NCI-H146 (cell line): ENCODE data around the gene PRND.
A peak's percentile ranks its signal among the peaks of the same experiment; 100 is the strongest.
"Not testable (repeated sequence)": the region's sequence is repeated elsewhere in the genome, so short reads cannot be mapped to it uniquely, and the experiment has no call there.

Source experiments
- DNase-seq: peaks from one replicate; lab custom pipeline; 2025; lab: John Stamatoyannopoulos, UW

The PRND gene

DNA sequence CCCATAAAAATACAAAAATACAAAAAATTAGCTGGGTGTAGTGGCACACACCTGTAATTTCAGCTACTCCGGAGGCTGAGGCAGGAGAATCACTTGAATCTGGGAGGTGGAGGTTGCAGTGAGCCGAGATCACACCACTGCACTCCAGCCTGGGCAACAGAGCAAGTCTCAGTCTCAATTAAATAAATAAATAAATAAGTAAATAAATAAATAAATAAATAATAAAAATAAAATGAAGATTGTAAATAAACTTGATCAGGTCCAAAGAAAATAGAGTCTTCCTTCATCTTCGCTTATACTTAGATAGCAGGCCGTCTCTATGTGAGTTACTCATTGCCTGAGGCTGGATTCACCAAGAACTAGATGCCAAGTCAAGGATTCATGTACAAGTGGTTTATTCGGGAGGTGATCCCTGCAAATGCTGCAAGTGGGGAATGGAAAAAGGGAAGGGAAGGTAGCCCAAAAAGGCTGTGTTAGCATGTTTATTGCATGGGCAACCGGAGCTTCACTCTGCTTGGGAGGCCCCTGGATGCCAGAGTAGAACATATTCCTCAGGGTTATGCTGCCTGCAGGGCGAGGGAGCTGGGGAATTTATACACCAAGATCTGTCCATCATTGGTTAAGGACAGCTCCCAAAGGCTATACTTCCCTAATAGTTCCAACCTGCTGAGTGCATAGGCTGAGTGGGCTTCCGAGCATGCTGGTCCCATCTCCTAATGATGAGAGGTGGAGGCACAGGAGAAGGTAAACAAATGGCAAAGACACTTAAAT is 16.3 kb downstream of the PRND start:
- DNase-seq = no peak

GRCh38 chr20:4740774-4741431 is 19.2 kb downstream of the PRND start:
- peak; percentile 26 for DNase-seq

- DNase-seq = peak; percentile 61
These were observed 27.1 kb downstream of the PRND start for GRCh38 chr20:4748847-4749246.

GRCh38 chr20:4749326-4749725 is 27.6 kb downstream of the PRND start:
- no peak for DNase-seq

- no peak for DNase-seq
These were observed 28.7 kb downstream of the PRND start for GRCh38 chr20:4750381-4750780.

DNA sequence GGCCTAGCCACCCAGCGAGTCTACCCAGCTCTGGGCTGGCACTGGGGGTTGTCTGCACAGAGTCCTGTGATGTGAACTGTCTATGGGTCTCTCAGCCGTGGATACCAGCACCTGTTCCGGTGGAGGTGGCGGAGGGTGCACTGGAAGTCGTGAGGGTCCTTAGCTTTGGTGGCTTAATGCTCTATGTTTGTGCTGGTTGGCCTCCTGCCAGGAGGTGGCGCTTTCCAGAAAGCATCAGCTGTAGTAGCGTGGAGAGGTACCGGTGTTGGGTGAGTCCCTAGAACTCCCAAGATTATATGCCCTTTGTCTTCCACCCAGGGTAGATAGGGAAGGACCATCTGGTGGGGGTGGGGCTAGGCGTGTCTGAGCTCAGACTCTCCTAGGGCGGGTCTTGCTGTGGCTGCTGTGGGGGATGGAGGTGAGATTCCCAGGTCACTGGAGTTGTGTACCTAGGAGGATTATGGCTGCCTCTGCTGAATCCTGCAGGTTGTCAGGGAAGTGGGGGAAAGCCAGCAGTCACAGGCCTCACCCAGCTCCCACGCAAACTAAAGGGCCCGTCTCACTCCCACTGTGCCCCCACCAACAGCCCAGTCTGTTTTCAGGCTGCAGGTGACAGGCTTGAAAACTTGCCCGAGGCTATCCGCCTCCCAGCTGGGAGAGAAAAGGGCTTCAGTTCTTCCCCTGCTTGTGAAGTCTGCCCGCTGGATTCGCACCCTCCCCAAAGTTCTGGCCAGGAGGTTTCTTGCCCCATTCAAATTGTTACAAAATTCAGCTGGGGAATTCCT is 37.6 kb downstream of the PRND start:
- peak; percentile 85 for DNase-seq

- no peak for DNase-seq
These were observed 41.6 kb downstream of the PRND start for GRCh38 chr20:4763261-4763660.

GRCh38 chr20:4763723-4764510 is 42.2 kb downstream of the PRND start:
- DNase-seq = no peak

DNA sequence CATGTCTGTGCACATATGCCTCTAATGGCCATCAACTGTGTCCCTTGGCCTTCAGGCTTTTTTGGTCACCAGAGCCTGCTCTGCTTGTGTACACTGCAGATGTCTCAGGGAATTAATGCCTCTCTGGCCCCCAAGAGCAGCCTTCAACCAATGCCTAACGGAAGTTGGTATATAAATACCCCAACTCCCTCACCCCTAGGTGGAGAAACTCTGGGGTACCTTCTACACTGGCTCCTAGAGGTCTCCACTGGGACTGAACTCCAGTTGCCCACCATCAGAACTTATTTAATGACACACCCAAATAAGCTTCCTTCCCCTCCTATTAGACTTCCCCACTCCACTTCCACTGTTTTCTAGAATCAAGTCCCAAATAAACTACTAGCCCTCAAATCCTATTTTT is 43.1 kb downstream of the PRND start:
- DNase-seq = no peak

DNA sequence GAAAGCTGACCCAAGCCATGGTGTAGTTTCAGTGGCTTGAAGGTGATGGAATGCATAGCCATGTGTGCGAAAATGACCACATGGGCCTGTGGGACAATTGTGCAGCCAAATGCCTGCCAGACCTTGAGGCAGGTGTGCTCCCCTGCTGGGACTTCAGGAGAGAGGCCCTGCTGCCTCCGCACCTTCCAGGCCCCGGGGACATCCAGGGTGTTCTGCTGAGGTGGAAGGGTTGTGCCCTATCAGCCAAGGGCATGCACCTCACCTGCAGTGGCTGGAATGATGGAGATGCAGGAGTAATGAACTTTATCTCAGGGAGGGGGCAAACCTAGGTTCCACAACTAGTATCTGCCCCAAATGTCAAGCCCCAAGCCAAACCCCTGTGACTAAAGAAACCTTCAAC is 44.0 kb downstream of the PRND start:
- DNase-seq = no peak

- no peak for DNase-seq
These were observed 44.9 kb downstream of the PRND start for GRCh38 chr20:4766631-4767030.

GRCh38 chr20:4767084-4767483 is 45.4 kb downstream of the PRND start:
- no peak for DNase-seq

GRCh38 chr20:4769328-4769727 is 47.6 kb downstream of the PRND start:
- DNase-seq = no peak

- no peak for DNase-seq
These were observed 48.3 kb downstream of the PRND start for GRCh38 chr20:4770026-4770425.

DNA sequence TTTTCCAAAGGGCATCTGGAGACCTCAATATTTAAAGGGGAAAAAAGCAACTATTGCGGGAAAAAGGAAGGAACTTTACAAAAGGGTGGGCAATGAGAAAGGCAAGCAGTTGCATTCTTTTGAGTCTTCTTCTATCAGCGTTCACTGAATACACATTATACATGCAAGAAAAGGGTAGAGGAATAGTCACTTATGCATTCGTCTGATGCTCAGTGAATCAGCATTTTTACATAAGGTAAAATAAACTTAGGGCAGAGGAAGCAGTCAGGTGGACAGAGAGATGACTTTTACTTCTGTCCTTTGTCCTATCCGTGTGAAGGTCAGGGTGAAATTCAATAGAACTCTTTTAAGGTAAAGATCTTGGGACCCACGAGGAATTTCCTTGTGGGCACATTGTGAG is 49.3 kb downstream of the PRND start:
- DNase-seq = no peak

- no peak for DNase-seq
These were observed 50.4 kb downstream of the PRND start for GRCh38 chr20:4772132-4772531.

- DNase-seq = not testable (repeated sequence)
These were observed 51.3 kb downstream of the PRND start for GRCh38 chr20:4773014-4773413.

DNA sequence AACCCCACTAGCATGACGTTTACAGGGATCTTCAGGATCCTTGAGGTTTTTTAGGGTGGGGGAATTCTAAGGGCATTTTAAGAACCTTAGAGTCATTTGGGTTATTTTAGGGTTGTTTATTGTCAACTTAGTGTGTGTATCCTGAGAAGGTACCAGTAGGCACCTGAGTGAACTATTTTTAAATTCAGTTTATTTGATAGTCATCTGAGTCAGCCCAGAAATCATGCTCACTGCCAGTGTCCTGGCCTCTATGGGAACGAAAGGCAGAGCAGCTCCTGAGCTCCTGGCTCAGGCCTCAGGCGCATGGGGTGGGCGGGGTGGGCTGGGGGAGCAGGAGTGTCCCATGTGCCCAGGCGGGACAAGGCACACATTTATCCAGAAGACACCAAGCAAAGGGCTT is 52.0 kb downstream of the PRND start:
- DNase-seq = no peak

DNA sequence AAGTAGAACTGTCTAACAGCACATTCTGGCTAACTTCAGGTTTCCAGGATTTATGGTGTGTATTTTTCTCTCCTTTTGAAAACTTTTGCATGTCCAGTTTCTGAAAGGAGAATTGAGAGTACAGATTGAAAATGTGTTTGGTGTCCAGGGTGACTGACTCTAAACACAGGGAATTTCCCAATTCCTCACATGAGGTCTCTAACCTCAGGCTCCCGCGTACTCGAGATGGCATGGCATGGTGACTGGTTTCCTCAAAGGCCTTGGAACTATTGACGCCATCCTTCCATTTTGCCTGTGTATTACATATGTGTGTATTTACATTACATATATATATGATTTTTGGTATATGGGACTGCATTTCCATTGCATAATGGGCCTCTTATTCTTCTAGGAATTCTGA is 52.5 kb downstream of the PRND start:
- no peak for DNase-seq

DNA sequence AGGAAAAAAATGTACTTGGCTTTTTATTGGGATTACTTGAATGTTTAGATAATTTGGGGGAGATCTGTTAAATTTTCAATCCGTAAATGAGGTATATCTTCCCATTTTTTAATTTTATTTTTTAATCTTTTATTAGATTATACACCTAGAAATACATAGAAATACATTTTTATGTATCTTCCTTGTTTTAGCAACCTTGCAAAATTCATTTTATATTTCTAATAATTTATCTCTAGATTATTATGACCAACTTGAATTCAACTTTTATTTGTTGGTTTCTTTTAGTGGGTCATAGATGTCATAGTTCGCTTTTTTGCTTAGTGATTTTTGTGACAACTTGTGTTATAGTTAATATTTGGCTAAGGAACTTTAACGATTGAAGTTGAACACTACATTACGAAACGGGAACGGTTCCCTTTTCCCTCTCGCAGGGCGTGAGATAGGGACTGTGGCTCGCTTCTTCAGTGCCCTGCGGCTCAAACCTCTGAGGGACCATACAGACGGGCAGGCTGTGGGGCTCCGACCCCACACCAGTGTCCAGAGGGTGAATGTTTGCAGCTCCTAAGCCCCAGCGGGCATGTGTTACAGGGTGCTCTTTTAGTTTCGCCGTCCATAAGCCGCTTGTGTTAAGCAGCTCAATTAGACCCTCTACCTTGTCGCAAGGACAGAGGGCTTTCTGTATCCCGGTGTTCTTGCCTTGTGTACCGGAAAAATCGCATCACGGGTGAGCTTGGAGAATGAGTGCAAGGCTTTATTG is 53.8 kb downstream of the PRND start:
- no peak for DNase-seq

- no peak for DNase-seq
These were observed 54.4 kb downstream of the PRND start for GRCh38 chr20:4776079-4776630.
